Measurements from ENCODE around the gene SLAMF6.
"Not testable (repeated sequence)": the region's sequence is repeated elsewhere in the genome, so short reads cannot be mapped to it uniquely, and the experiment has no call there.

- not testable (repeated sequence) for TF ChIP-seq POLR2AphosphoS5 (IDR thresholded peaks at IDR 0.05); CTCF (IDR thresholded peaks at IDR 0.05); POLR2A (IDR thresholded peaks at IDR 0.05; ENCODE audit: low read depth); EP300 (IDR thresholded peaks at IDR 0.05)
These were observed 7.1 kb downstream of the SLAMF6 start for GRCh38 chr1:160515908-160516307.

Measured in esophagus muscularis mucosa (tissue), 4 donors.